ENCODE results near the gene HNRNPC. TPM values are rescaled to one million over a fixed set of nuclear protein-coding genes. Genes with fewer than 3 reads are reported as not detected.
"Not testable (repeated sequence)": the region's sequence is repeated elsewhere in the genome, so short reads cannot be mapped to it uniquely, and the experiment has no call there.

The HNRNPC gene
- total and polyA plus RNA-seq, 10 of the 15 experiments (the other 5 are each of a cell fraction or from before 2014, with no cell fraction given) = 679 to 1,492 (median 1,262) TPM

DNA sequence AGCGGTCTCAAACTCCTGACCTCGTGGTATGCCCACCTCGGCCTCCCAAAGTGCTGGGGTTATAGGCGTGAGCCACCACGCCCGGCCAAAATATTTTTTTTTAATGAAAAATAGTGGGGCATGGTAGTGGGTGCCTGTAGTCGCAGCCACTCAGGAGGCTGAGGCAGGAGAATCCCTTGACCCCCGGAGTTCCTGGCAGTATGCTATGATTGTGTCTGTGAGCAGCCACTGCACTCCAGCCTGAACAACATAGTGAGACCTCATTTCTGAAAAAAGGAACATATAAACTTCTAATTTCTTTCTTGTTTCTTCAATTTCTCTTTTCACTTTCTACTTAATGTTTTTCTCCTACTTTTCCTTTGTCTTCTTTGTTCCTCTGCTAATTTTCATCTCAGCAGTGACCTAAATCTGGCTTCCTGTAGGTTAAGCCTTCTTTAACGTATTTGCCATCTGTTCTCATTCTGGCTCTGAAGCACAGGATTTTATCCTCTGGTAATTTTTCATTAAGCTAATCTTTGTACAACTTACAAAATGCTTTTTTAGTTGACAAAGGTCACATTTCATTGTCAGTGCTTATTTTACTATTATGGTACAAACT is 6.1 kb upstream of the HNRNPC start (continued):
- no peak for TF ChIP-seq MLLT1 (IDR thresholded peaks at IDR 0.05)

- in situ Hi-C loops (cut with MboI); FAIRE-seq; H2AFZ ChIP-seq (ENCODE audit: control insufficient read depth, low read depth, low read length); H3K9ac ChIP-seq (ENCODE audit: control insufficient read depth, insufficient read depth, low read length); CTCF ChIA-PET; ATAC-seq; H3K36me3 ChIP-seq (ENCODE audit: control insufficient read depth in 2 of 2, insufficient read depth in 2 of 2, low read length in 1 of 2); H3K27ac ChIP-seq (ENCODE audit: control insufficient read depth, insufficient read depth); intact Hi-C loops (cut with micrococcal nuclease; ENCODE audit: unreplicated experiment); H3K4me3 ChIP-seq; H3K9me3 ChIP-seq (replicated peaks; ENCODE audit: control insufficient read depth, insufficient read depth, low read length); H3K27me3 ChIP-seq (replicated peaks in 1 of 2; ENCODE audit: control insufficient read depth in 2 of 2, insufficient read depth in 2 of 2, low read length in 1 of 2); RAD21 ChIA-PET (ENCODE audit: unreplicated experiment); BruUV-seq (replicated peaks); H3K4me2 ChIP-seq (ENCODE audit: control insufficient read depth, insufficient read depth); DNase-seq (ENCODE audit: low read depth, low spot score); H4K20me1 ChIP-seq (ENCODE audit: control insufficient read depth, insufficient read depth); H3K4me1 ChIP-seq (ENCODE audit: control insufficient read depth, insufficient read depth, low read length): not testable (repeated sequence)
- peaks cover 16% of the 10 kb centered on the region for H3K79me2 ChIP-seq (ENCODE audit: control insufficient read depth, insufficient read depth, low read length)
- WGBS (ENCODE audit: insufficient coverage, insufficient replicate concordance, low lambda C conversion rate, missing lambda C conversion rate) = 80% methylated on average over 16 of the region's 17 CpGs
- ChIA-PET SMC1A (ENCODE audit: uncharacterized antibody, unreplicated experiment) (interaction anchor here (1.0 to 1.2 kb wide), 2 partner anchors 30 to 35 kb away, joined by 3 to 4 read pairs; no protein-coding TSS in a partner anchor), POLR2A (interaction anchor here (0.8 kb wide), 1 partner anchor 26 kb away, joined by 3 read pairs; no protein-coding TSS in a partner anchor)
Observed at GRCh38 chr14:21272661-21273060, 3.4 kb upstream of the HNRNPC start.

All from GM12878 (cell line).